Measurements from ENCODE around the gene HDAC6.

HDAC6 gene

DNA sequence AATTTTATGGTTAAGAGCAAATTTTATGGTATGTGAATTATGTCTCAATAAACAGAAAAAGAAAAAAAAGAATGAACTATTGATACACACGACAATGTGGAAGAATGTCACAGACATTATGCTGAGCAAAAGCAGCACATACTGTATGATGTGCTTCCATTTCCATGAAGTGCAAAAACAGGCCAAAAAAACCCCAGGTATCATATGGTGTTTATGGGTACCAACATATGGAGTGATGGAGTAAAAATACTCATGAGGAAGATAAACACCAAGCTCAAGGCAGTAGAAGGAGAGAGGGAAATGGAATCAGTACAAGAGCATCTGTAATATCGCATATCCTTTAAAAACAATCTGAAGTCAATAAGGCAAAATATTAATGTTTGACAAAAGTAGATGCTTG is 19.7 kb upstream of the HDAC6 start:
- no peak for DNase-seq
- Histone ChIP-seq H3K4me1 (no peaks in the 10 kb centered on the region), H3K27me3 (no peaks in the 10 kb centered on the region), H3K9me3 (no peaks in the 10 kb centered on the region), H3K4me3 (ENCODE audit: low read depth, low read length) (no peak overlapping the region), H3K36me3 (no peaks in the 10 kb centered on the region)
- TF ChIP-seq, protein P1, sequence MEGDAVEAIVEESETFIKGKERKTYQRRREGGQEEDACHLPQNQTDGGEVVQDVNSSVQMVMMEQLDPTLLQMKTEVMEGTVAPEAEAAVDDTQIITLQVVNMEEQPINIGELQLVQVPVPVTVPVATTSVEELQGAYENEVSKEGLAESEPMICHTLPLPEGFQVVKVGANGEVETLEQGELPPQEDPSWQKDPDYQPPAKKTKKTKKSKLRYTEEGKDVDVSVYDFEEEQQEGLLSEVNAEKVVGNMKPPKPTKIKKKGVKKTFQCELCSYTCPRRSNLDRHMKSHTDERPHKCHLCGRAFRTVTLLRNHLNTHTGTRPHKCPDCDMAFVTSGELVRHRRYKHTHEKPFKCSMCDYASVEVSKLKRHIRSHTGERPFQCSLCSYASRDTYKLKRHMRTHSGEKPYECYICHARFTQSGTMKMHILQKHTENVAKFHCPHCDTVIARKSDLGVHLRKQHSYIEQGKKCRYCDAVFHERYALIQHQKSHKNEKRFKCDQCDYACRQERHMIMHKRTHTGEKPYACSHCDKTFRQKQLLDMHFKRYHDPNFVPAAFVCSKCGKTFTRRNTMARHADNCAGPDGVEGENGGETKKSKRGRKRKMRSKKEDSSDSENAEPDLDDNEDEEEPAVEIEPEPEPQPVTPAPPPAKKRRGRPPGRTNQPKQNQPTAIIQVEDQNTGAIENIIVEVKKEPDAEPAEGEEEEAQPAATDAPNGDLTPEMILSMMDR (IDR thresholded peaks at IDR 0.05; ENCODE audit: low read depth, low read length), result no peak

DNA sequence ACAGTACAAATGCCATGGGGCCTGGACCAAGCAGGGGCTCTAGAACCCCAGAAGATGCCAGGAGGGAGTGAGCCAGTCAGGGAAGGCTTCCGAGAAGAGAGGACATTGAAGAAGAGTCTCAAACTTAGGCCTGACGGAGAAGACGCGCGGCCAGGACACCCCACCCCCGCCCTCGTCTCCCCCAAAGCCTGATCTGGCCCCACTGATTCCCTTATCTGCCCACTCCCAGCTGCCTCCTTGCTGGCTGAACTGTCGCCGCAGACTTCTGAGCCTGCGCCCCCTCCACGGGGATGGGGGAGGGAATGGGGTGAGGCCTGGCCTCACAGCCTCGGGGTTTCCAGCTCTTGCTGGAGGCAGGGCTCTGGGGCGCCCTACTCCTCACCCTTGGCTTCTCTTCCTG is 19.1 kb upstream of the HDAC6 start:
- Histone ChIP-seq H3K36me3 (no peaks in the 10 kb centered on the region), H3K27me3 (no peaks in the 10 kb centered on the region), H3K9me3 (no peaks in the 10 kb centered on the region), H3K4me1 (no peaks in the 10 kb centered on the region), H3K4me3 (ENCODE audit: low read depth, low read length) (no peak overlapping the region)
- TF ChIP-seq, protein P1 (IDR thresholded peaks at IDR 0.05; ENCODE audit: low read depth, low read length), result no peak
- DNase-seq, result no peak

DNA sequence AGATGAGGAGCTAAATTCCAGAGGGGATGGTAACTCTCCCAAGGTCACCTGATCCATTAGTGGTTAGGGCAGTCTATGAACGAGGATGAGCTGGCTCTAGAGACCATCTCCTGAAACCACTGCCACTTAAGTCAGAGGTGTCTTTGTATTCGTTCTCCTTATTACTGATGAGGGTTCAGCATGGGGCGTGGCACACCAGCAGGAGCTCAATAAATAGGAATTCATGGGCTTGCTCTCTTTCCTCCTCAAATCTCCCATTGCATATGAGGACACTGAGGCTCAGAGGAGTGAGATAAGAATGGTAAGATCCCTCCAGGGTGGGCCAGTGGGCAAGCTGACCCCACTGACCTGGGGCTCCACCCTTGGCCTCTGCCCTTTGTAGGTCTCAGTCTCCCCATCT is 17.1 kb upstream of the HDAC6 start:
- DNase-seq, result no peak
- TF ChIP-seq, protein P1 (IDR thresholded peaks at IDR 0.05; ENCODE audit: low read depth, low read length), result no peak
- Histone ChIP-seq H3K9me3 (no peaks in the 10 kb centered on the region), H3K27me3 (no peaks in the 10 kb centered on the region), H3K4me3 (ENCODE audit: low read depth, low read length) (no peak overlapping the region), H3K36me3 (no peaks in the 10 kb centered on the region), H3K4me1 (no peaks in the 10 kb centered on the region)

DNA sequence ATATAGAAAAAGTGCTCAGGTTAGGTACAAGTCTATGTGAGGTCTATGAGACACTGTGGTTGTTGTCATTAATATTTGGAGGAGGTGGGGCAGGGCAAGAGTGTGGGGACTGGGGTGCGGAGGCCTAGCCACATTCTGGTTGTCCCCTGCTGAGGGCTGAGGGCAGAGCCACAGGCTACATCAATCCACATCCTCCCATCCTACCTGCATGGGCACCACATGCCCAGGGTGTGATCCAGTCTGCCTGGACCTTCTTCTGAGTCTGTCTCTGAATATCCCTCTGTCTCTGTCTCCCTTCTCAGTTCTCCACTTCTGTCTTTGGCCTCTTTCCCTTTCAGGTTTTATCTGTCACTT is 16.7 kb upstream of the HDAC6 start:
- H3K4me3 ChIP-seq (ENCODE audit: low read depth, low read length), result no peak overlapping the region
- DNase-seq, result no peak
- no peaks in the 10 kb centered on the region for H3K4me1 ChIP-seq
- TF ChIP-seq, protein P1 (IDR thresholded peaks at IDR 0.05; ENCODE audit: low read depth, low read length), result no peak
- H3K36me3 ChIP-seq, result no peaks in the 10 kb centered on the region
- H3K9me3 ChIP-seq, result no peaks in the 10 kb centered on the region
- H3K27me3 ChIP-seq, result no peaks in the 10 kb centered on the region

DNA sequence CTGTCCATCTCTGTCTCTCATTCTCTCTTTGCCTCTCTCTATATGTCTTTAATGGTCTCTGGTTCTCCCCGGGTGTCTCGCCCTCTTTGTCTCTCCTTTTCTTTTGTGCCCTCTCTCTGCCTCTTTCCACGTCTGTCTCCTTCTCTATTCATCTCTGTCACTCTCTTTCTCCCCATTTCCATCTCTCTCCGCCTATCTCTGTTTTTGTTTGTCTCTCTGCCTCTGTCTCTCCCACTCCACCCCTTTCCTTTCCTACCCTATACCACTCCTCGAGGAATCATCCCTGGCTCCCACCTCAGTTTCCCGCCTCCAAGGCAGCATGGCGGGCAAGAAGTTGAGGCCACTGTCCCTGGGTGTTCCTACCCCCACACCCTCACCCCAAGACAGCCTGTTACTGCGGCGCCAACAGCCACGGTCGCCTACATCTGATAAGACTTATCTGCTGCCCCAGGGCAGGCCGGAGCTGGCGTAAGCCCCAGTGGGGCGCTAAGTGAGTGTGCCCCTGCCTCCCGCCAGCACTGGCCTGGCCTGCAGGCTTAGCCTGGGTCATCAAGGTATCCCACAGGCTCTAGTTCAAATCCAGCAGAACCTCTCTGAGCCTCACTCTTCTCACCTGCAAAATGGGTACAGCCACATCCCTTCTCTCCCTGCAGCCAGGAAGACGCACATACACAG is 16.2 kb upstream of the HDAC6 start:
- no peak overlapping the region for H3K4me3 ChIP-seq (ENCODE audit: low read depth, low read length)
- H3K36me3 ChIP-seq, result no peaks in the 10 kb centered on the region
- no peak for DNase-seq
- no peaks in the 10 kb centered on the region for H3K27me3 ChIP-seq
- H3K4me1 ChIP-seq, result no peaks in the 10 kb centered on the region
- no peaks in the 10 kb centered on the region for H3K9me3 ChIP-seq
- TF ChIP-seq, protein P1 (IDR thresholded peaks at IDR 0.05; ENCODE audit: low read depth, low read length), result no peak

DNA sequence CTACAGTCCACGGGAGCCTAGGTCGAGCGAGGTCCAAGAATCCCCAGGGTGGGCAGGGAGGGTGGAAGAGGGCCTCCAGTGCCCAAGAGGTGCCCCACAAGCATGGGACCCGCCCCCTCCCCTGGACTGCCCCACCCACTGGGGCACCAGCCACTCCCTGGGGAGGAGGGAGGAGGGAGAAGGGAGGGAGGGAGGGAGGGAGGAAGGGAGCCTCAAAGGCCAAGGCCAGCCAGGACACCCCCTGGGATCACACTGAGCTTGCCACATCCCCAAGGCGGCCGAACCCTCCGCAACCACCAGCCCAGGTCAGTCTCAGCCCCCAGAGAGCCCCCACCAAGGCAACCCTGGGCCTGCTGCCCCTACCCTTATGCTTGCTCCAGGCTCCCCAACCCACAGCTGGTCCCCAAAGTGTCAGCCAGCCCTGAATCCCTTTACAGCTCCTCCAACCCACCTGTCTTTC is 15.5 kb upstream of the HDAC6 start, which contains the start of gene GATA1:
TSS of gene GATA1 (plus strand) at position 250 of the 460 bp plus-strand sequence. CDS start 4,520 bp downstream, outside the sequence.
- no peak for DNase-seq
- TF ChIP-seq, protein P1 (IDR thresholded peaks at IDR 0.05; ENCODE audit: low read depth, low read length), result no peak

More for the DNA sequence above, 15.5 kb upstream of the HDAC6 start, which contains the start of gene GATA1:
- Histone ChIP-seq H3K36me3 (no peaks in the 10 kb centered on the region), H3K27me3 (no peaks in the 10 kb centered on the region), H3K4me1 (no peaks in the 10 kb centered on the region), H3K4me3 (ENCODE audit: low read depth, low read length) (no peak within 1 kb of the TSS), H3K9me3 (no peaks in the 10 kb centered on the region)

Data from BE2C (cell line).